Measurements from ENCODE around the gene UBE3A.
A peak's percentile ranks its signal among the peaks of the same experiment; 100 is the strongest.
"Not testable (repeated sequence)": the region's sequence is repeated elsewhere in the genome, so short reads cannot be mapped to it uniquely, and the experiment has no call there.

The UBE3A gene

DNA sequence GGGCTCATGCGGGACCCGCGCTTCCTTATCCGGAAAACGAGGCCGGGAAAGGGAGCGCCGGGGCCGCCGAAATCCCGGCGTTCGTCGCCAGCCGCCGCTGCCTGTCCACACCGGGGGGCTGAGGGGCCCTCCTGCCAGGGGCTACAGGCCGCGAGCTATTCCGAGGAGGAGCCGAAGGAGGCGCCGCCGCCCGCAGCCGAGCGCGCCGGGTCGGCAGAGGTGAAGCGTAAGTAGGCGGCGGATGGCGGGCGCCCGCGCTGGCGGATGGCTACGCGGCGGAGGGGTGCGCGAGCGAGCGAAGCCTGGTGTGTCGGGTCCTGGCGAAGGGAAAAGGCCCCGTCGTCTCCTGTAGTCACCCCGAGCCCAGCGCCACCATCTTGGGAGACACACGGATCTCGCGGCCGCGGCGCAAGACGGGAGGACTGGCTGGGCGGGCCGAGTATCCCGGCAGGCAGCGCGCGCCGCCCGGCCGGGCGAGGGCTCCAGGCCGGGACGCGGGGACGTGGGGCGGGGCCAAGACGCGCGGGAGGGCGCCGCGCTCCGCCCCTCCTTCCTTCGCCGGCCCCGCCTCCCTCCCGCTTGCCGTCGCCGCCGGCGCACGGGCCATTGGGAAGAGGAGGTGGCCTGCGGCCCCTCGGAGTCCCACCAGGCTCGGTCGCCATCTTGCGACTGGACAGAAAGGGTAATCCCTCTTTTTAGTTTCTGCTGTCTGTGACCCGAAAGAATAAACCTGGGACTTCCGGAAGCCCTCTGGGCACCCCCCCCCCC lies at the start of gene UBE3A:
Gene UBE3A (minus strand): TSS at position 424 of the 768 bp plus-strand sequence. CDS start 29,917 bp downstream, outside the sequence.
- peak; percentile 5 for DNase-seq

DNA sequence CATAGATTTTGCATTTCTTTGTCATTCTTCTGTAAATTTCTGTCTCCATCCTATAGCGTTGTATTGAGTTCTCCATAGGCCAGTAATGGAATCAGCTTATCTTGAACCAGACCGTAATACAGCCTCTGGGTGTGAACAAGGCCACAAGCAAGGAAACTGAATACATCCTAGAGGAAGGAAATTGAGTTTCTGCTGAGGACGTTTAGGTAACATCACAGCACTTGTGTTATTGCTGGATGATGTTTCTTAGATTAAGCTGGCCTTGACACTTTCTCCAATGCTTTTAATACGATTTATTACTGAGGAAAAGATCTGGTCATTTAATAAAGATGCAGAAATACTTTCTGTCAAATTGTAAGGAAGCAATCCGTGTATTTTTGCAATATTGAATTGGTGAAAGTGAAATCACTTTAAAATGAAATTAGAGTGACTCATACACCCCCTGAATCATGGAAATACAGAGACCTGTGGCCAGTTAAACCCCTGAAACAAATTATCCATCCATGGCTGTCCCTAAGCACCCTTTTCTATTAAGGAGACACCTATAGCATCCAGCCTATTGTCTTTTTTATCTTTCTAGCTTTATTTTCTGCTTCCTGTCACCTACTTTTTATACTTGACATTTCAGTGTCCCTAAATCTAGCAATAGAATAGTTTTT lies 48.5 kb upstream of the UBE3A start:
- no peak for DNase-seq

DNA sequence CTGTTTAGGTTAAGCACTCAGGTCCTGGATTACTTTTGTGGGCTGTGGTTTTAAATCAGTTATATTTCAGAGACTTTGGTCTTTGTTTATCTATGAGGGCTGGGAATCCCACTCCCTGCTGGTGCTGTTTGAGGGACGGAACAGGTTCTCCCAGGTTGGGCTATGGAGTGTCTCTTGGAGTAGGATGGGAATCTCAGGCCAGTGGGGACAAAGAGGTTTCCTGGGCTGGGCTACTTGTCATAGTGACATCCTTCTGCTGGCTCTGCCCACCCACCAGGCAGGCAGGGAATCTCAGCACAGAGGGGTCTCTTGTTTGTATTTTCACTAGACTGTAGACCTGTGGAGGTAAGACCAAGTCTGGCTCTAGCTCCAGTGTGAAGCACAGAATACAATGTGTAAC lies 47.2 kb upstream of the UBE3A start:
- no peak for DNase-seq

DNA sequence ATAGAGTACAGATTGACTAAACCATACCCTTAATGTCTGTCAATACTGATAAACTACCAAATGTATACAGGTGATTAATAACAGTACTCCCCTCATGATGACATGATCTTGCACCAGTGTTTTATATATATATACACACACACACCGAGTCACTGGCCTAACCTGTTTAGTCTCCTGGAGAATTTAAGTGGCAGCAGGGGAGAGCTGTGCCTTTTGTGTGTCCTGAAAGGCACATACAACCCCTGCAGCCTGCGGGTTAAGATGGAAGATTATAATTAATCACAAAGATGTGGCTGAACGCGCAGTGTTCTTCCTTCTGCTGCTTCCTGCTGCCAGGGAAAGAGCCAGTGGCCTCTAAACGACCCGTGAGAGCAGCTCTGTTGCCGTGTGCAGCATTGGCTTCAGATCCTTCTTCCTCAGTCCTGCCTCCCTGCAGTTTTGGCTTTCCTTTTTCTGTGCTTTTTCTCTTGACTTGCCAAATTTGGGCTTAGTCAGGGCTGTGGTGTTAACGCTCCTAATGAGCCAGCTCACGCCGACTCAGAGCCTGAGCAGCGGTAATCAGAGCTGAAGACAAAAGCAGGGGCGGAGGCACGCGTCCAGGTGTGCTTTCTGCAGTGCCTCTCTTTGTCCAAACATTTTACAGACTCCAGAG lies 42.5 kb upstream of the UBE3A start:
- DNase-seq, result no peak

DNA sequence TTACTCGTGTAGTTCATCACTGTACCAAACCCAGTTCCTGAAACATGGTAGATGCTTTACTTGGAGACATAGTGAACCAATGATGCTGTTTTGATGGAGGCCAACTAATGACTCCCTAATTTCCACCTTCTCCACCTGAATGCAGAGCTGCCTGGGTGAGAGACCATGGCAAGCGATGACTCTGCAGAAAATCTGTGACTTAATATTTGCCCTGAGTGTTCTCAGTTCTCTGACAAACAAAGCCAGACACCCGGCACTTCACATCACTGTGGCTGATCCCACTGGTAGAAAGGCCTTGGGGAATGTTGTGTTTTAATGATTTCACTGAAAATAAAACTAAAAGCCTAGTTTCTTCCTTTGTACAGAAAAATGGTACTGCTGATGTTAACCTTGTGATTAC lies 39.5 kb upstream of the UBE3A start:
- no peak for DNase-seq

DNA sequence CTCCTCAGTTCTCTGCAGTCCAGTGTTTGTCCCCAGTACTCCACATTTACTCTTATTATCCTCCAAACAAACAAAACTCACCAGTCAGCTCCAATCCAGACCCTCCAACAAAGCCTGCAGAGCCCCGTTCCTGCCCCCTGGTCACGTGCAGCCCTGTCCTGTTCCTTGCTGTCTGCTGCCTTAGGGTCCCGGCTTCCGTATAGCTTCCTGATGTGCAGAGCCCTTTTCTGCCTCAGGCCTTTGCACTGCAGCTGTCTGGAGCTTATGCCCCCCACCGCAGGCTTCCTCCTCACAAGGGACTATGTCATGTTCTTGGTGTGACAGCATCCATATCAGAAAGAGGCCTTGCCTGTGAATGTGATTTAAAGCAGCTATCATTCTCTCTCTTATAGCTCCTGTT lies 39.0 kb upstream of the UBE3A start:
- no peak for DNase-seq

DNA sequence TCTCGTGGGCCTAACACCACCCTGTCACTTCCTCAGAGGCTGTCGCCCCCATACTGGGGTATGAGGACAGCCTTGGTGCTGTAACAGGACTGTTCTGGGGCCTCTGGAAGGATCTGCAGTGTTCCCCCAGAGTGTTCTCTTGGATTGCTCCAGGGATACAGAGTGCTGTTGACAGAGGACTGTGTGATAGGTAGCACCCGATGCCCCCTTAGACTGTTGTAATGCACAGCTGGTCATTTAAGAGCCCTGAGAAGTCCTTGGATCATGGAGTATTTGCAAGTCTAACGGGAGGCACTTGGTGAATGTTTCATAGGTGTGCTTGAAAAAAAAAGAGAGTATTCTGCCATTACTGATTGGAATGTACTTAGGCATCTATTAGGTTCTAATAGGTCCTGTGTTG lies 35.4 kb upstream of the UBE3A start:
- no peak for DNase-seq

DNA sequence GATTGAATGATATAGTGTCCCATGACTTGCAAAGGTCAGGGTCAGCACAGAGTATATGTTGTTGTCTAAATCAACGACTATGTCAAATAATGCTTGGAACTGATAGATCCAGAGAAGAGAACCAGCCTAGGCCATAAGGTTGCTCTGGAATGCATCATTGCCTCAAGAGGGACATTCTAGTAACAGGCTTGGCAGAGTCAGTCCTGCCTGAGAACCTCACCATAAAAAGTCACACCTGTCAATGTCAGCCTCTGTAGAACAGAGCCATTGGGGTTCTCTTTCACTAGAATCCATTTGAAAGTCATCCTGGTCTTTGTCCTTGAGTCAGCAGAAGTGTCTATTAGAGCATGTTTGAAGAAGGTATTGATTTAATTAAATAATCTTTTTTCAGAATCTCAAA lies 31.4 kb upstream of the UBE3A start:
- no peak for DNase-seq

DNA sequence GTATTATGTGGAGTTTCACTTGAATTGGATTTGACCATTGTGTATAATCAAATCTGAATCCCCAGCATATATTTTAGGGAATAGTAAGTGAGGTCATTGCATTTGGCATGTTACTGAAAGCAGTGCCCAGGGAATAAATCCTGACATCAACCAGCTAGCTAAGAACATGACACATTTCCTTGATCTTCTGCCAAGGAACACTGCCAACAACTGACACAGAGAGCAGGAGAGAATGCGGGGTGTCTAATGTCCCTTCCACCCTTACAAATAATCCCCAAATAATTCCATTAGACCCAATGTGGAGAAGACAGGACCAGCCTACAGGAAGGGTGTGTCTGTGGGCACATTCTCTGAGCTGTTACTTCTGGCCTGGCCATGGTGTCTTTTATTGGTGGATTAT lies 30.6 kb upstream of the UBE3A start:
- no peak for DNase-seq

DNA sequence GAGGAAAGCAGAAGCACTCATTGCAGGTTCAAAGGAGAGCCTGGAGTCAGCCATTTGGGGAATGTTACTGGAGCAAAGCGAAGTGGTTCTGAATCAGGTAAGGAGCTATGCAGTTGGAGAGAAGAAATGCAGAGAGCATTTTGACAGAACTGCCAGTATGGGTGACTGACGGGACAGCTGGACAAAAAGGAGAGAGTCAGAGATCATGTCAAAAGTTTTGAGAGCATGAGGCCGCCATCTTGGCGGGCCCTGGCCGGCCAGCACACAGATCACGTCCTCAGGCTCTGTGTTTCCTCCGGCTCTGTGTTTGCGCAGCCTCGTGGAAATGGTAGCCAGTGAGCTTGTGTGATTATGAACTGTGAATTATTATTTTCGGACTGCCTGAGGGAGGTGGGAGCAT lies 29.8 kb upstream of the UBE3A start:
- DNase-seq, result no peak

DNA sequence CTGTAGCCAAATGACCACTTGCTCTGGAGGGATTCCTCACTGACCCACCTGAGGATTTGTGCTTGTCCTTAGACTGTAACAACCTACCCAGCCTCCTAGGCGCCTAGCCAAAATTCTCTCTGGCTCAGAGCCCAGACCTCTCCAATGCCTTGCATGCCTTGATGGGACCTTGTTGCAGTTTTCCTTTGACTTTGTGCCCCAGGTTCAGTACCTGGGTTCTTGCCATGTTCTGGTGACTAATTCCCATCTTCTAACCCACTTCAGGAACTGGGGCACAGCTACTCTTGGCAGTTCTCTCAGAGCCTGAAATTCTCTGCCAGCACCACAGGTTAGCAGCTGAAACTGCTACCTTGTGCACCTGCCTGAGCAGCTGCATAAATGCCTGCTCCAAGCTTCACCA lies 27.0 kb upstream of the UBE3A start:
- DNase-seq, result no peak

DNA sequence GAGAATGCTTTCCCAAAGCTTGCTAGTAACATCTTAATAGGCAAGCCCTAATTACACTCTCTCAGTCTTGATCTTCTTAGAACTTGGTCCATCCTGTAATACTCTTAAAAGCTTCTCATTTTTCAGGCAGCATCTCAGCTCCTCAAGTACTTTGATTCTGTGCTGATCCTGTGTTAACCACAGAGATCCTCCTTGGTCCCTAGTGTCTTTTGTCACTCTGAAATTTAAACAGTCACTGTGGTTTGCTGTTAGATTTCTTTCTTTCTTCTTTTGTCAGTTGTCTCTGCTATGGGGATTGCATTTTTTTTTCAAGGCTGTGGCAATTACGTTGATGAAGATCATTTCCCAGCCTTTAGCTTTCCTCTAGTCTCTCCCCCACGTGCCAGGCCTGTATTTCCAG lies 26.0 kb upstream of the UBE3A start:
- DNase-seq, result no peak

DNA sequence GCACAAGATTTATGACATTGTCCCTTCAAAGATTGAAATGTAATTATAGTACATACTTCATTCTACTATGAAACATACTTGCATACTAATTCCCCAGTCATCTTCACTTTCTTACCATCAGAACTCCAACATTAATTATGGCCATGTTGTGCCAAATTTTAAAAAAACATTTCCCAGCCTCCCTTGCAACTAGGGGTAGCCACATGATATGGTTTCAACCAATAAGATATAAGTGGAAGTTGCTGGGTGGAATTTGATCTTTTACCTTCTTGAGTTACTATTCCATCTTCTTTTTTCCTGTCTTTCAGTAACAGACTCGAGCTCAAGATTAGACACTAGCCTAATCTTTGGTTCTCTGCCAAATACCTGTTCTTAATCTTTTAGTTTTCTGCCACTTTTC lies 25.6 kb upstream of the UBE3A start:
- no peak for DNase-seq

DNA sequence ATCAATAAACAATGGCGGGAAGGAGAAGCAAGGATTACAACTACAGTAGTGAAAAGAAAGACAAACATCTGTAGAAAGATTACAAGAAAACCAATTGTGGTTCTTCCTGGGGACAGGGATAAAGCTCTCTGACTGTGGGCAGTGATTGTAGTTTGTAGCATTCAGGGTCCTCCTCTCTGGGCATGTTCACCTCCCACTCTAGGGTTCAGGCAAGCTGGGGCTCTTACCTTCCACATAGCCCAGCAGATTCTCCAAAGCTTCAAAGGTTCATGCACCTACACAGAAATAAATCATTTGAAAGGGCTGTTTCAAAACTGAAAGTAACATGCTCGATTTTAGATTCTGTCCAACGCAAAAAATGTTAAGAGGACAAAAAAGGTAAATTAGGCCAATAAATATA lies 17.4 kb upstream of the UBE3A start:
- no peak for DNase-seq

DNA sequence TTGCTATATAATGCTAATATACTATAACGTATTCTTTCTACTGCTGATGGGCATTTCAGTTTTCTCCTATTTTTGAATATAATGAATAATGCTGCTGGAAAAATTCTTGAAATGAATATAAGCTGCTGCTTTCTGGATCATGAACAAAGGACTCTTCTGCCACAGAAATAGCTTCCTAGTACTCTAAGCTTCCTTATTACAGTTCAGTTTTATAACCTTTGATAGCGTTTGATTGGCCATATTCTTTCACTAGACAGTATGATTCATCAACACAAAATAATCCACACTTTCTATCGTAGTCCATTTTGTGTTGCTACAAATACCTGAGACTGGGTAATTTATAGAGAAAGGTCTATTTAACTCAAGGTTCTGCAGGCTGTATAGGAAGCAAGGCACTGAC lies 16.4 kb upstream of the UBE3A start:
- DNase-seq, result no peak

DNA sequence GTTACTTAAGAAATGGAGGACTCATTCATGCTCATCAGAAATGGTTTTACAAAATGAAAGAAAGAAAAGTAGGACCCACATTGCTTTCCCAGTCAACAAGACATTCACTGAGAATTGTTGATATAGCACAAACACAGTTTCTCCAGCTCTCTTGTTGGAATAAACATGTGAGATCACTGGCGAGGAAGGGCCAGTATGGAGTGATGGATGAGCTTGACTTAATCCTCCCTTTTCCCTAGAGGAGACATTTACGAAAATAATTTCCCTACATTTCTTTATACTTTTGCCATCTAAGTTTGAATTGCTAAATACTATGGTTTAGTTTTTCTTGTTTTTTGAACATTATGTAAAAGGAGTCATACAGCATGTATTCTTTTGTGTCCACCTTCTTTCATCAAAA lies 15.9 kb upstream of the UBE3A start:
- no peak for DNase-seq

DNA sequence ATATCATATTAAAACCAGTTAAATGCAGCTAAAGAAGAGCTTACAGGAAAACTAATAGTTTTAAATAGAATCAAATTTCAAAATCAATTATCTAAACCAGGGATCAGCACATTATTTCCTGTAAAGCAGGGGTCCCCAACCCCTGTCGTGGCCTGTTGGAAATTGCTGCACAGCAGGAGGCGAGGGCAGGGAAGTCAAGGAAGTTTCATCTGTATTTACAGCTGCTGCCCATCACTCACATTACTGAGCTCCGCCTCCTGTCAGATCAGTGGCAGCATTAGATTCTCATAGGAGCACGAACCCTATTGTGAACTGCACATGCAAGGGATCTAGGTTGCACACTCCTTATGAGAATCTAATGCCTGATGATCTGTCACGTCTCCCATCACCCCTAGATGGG lies 14.4 kb upstream of the UBE3A start:
- not testable (repeated sequence) for DNase-seq

DNA sequence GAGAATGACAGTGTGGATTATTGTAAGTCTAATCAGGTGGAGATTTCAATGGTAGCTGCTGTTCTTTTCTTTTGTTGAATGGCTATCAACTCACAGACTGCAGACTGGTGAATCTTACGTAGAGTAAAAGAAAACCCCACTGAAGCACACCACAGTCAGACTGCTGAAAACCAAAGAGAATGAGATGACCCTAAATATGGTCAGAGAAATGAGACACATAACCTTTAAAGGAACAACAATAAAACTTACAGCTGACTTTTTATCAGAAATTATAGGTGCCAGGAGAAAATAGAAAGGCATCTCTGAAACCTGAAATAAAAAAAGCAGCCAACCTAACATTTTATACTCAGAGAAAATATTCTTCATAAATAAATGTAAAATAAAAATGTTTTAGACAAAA lies 12.7 kb upstream of the UBE3A start:
- DNase-seq, result no peak

DNA sequence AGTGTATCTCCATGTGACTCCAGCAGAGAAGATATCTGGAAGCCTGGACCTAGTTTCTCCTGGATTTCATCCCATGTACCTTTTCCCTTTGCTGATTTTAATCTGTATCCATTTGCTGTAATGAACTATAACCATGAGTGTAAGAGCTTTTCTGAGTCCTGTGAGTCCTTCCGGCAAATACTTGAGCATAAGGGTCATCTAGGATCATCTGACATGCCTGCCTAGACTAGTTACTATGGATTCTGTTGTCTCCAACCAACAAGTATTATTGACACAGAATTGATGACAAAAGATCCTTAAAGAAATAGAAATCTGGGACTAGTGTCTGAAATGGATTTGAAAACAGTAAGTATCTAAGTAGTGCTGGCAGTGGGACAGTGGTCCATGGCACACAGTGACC lies 11.3 kb upstream of the UBE3A start:
- no peak for DNase-seq

DNA sequence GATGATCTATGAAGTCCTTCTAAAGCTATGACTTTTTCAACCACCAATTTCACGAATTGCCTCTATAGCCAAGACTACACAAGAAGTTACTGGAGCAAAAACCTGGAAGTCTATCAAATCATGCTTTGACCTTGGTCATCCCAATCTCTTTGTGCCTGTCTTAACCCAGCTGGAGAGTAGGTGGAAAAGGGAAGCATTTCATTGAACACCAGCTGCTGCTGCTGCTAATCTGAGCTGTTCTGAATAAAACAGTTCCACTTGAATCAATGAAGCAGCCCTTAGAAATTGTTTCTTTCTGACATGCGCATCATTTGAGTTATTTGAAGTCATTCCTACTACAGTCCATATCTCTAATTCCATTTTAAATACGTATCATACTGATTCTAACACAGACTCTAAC lies 7.3 kb upstream of the UBE3A start:
- no peak for DNase-seq

DNA sequence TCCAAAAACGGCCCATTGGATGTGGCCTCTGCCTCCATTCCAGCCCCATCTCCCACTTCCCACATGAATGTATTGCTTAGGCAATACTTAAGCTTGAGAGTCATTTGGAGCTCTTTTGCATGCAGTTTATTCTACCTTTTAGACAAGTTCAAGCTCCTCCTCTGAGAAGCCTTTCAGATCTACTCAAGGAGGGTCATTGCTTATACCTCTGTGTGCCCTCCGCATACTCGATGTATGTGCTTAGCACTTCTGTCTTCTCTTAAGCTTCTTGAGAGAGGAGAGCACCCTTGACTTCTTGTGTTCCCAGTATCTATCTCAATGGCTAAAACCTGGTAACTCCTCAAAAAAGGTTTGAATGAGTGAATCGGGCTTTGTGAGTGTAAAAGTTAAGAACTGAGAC lies 6.6 kb upstream of the UBE3A start:
- DNase-seq, result no peak

DNA sequence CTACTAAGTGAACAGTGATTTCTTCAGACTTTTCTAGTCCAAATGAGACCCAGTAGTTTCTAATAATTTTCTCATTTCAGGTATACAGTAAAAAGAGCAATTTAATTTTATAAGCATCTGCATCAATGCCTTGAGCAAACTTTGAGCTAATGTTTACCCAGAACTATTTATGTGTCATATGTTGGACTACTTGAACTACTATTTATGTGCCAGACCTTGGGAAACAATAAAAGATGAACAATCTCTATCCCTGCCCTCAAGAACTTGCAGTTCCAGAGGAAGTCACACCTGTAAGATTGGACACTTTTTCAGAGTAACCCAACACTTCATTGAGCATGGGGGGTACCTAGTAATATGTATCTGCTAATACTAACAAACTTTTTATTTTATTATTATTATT lies 2.3 kb upstream of the UBE3A start:
- DNase-seq, result no peak

DNA sequence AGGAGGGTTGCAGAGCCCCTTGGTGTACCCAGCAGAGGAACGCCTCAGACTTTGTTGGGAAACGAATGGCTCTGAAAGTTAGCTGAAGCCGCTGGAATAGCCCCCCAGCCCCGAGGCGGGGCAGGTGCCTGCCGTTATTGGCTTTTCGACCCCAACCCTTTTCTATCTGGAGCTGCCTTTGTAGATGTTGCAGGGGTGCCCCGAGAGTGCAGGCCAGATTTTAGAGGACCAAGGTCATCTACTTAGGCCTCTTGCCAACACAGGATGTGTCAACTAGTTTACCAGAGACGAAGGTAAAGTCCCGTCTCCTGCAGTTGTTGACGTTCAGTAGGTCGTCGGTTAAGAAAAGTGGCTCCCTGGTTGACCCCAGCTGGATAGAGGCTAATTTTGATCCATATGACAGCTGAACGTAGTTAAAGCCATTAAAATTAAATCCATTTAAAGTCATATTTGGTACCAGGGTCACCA lies 579 bp upstream of the UBE3A start:
- DNase-seq, result no peak

Measured in NCI-H187 treated with DMSO at 0.1 percent for 48 hours (cell line).